Activated naive CD4-positive, alpha-beta T cell treated with anti-CD3 and anti-CD28 coated beads, Interleukin-2, amount 50 U/mL, for 24 hours (primary cell): Measurements from ENCODE around the gene AK4.

ENCODE experiments used
- H3K27ac Mint-ChIP-seq: one replicate; pipeline ENCODE4 v1.8.0; 2021; ENCODE audit warnings: mild to moderate bottlenecking, mixed read lengths
- H3K27me3 Mint-ChIP-seq: one replicate; pipeline ENCODE4 v1.8.0; 2021; ENCODE audit warnings: mixed read lengths
- H3K36me3 Mint-ChIP-seq: one replicate; pipeline ENCODE4 v1.8.0; 2021; ENCODE audit warnings: mixed read lengths
- H3K4me1 Mint-ChIP-seq: one replicate; pipeline ENCODE4 v1.8.0; 2021; ENCODE audit warnings: mixed read lengths
- H3K4me3 Mint-ChIP-seq: one replicate; pipeline ENCODE4 v1.8.0; 2021; ENCODE audit warnings: mild to moderate bottlenecking, mixed read lengths
- H3K9me3 Mint-ChIP-seq: one replicate; pipeline ENCODE4 v1.8.0; 2021; ENCODE audit warnings: mixed read lengths

The AK4 gene

GRCh38 chr1:65164633-65165032 lies 16.6 kb downstream of the AK4 start:
- Mint-ChIP-seq H3K9me3 (no peaks in the 10 kb centered on the region), H3K27ac (no peak overlapping the region), H3K4me3 (no peak overlapping the region), H3K4me1 (no peaks in the 10 kb centered on the region), H3K36me3 (no peaks in the 10 kb centered on the region), H3K27me3 (peaks cover 5% of the 10 kb centered on the region)

- Mint-ChIP-seq H3K36me3 (no peaks in the 10 kb centered on the region), H3K9me3 (no peaks in the 10 kb centered on the region), H3K4me3 (no peak overlapping the region), H3K27ac (no peak overlapping the region), H3K4me1 (no peaks in the 10 kb centered on the region), H3K27me3 (peaks cover 5% of the 10 kb centered on the region)
These were observed 17.4 kb downstream of the AK4 start for GRCh38 chr1:65165269-65165993.

GRCh38 chr1:65166572-65167305 lies 18.7 kb downstream of the AK4 start:
- peaks cover 5% of the 10 kb centered on the region for H3K27me3 Mint-ChIP-seq
- H3K9me3 Mint-ChIP-seq, result no peaks in the 10 kb centered on the region
- H3K4me3 Mint-ChIP-seq, result no peak overlapping the region
- no peaks in the 10 kb centered on the region for H3K4me1 Mint-ChIP-seq
- no peaks in the 10 kb centered on the region for H3K36me3 Mint-ChIP-seq
- H3K27ac Mint-ChIP-seq, result no peak overlapping the region

- Mint-ChIP-seq H3K4me3 (no peak overlapping the region), H3K4me1 (no peaks in the 10 kb centered on the region), H3K27ac (peak overlapping the region; percentile 59), H3K9me3 (no peaks in the 10 kb centered on the region), H3K36me3 (no peaks in the 10 kb centered on the region), H3K27me3 (peaks cover 5% of the 10 kb centered on the region)
These were observed 19.7 kb downstream of the AK4 start for GRCh38 chr1:65167586-65168242.

GRCh38 chr1:65168867-65169266 lies 20.9 kb downstream of the AK4 start:
- Mint-ChIP-seq H3K36me3 (no peaks in the 10 kb centered on the region), H3K27ac (no peak overlapping the region), H3K9me3 (no peaks in the 10 kb centered on the region)

GRCh38 chr1:65170511-65171142 lies 22.6 kb downstream of the AK4 start:
- H3K36me3 Mint-ChIP-seq, result no peaks in the 10 kb centered on the region
- no peaks in the 10 kb centered on the region for H3K9me3 Mint-ChIP-seq

More at GRCh38 chr1:65168867-65169266, 20.9 kb downstream of the AK4 start:
- Mint-ChIP-seq H3K4me1 (no peaks in the 10 kb centered on the region), H3K4me3 (no peak overlapping the region), H3K27me3 (peaks cover 5% of the 10 kb centered on the region)

GRCh38 chr1:65172936-65173690 lies 25.1 kb downstream of the AK4 start:
- Mint-ChIP-seq H3K27me3 (peaks cover 2% of the 10 kb centered on the region), H3K4me3 (no peak overlapping the region), H3K27ac (no peak overlapping the region), H3K9me3 (no peaks in the 10 kb centered on the region), H3K36me3 (no peaks in the 10 kb centered on the region), H3K4me1 (no peaks in the 10 kb centered on the region)

More at GRCh38 chr1:65170511-65171142, 22.6 kb downstream of the AK4 start:
- Mint-ChIP-seq H3K4me1 (no peaks in the 10 kb centered on the region), H3K4me3 (no peak overlapping the region), H3K27me3 (peaks cover 8% of the 10 kb centered on the region), H3K27ac (no peak overlapping the region)

- Mint-ChIP-seq H3K4me1 (no peaks in the 10 kb centered on the region), H3K27ac (no peak overlapping the region), H3K4me3 (no peak overlapping the region), H3K9me3 (no peaks in the 10 kb centered on the region), H3K27me3 (peaks cover 2% of the 10 kb centered on the region), H3K36me3 (no peaks in the 10 kb centered on the region)
These were observed 26.6 kb downstream of the AK4 start for GRCh38 chr1:65174585-65174984.

GRCh38 chr1:65175171-65176055 lies 27.4 kb downstream of the AK4 start:
- no peaks in the 10 kb centered on the region for H3K36me3 Mint-ChIP-seq
- no peaks in the 10 kb centered on the region for H3K4me1 Mint-ChIP-seq
- peaks cover 2% of the 10 kb centered on the region for H3K27me3 Mint-ChIP-seq
- H3K4me3 Mint-ChIP-seq, result no peak overlapping the region
- no peak overlapping the region for H3K27ac Mint-ChIP-seq
- no peaks in the 10 kb centered on the region for H3K9me3 Mint-ChIP-seq

GRCh38 chr1:65176056-65176450 lies 28.1 kb downstream of the AK4 start:
- no peak overlapping the region for H3K27ac Mint-ChIP-seq
- H3K4me1 Mint-ChIP-seq, result no peaks in the 10 kb centered on the region
- no peaks in the 10 kb centered on the region for H3K36me3 Mint-ChIP-seq
- peaks cover 2% of the 10 kb centered on the region for H3K27me3 Mint-ChIP-seq
- H3K9me3 Mint-ChIP-seq, result no peaks in the 10 kb centered on the region
- no peak overlapping the region for H3K4me3 Mint-ChIP-seq

- Mint-ChIP-seq H3K9me3 (no peaks in the 10 kb centered on the region), H3K36me3 (no peaks in the 10 kb centered on the region), H3K4me3 (no peak overlapping the region), H3K27ac (no peak overlapping the region), H3K4me1 (no peaks in the 10 kb centered on the region), H3K27me3 (peaks cover 2% of the 10 kb centered on the region)
These were observed 28.6 kb downstream of the AK4 start for GRCh38 chr1:65176591-65176990.

- Mint-ChIP-seq H3K4me1 (no peaks in the 10 kb centered on the region), H3K4me3 (no peak overlapping the region), H3K36me3 (no peaks in the 10 kb centered on the region), H3K27ac (no peak overlapping the region), H3K27me3 (peaks cover 2% of the 10 kb centered on the region), H3K9me3 (no peaks in the 10 kb centered on the region)
These were observed 29.5 kb downstream of the AK4 start for GRCh38 chr1:65177457-65177856.

- H3K27ac Mint-ChIP-seq, result no peak overlapping the region
- H3K4me3 Mint-ChIP-seq, result no peak overlapping the region
- no peaks in the 10 kb centered on the region for H3K36me3 Mint-ChIP-seq
- no peaks in the 10 kb centered on the region for H3K4me1 Mint-ChIP-seq
- H3K27me3 Mint-ChIP-seq, result peaks cover 2% of the 10 kb centered on the region
- no peaks in the 10 kb centered on the region for H3K9me3 Mint-ChIP-seq
These were observed 30.2 kb downstream of the AK4 start for GRCh38 chr1:65178235-65178634.

GRCh38 chr1:65179148-65179547 lies 31.1 kb downstream of the AK4 start:
- H3K9me3 Mint-ChIP-seq, result no peaks in the 10 kb centered on the region
- no peak overlapping the region for H3K27ac Mint-ChIP-seq
- no peaks in the 10 kb centered on the region for H3K36me3 Mint-ChIP-seq
- H3K4me3 Mint-ChIP-seq, result no peak overlapping the region
- H3K4me1 Mint-ChIP-seq, result no peaks in the 10 kb centered on the region
- H3K27me3 Mint-ChIP-seq, result peaks cover 2% of the 10 kb centered on the region
